ENCODE data around the gene GEMIN4.
"Not testable (repeated sequence)": the region's sequence is repeated elsewhere in the genome, so short reads cannot be mapped to it uniquely, and the experiment has no call there.

Gene GEMIN4

DNA sequence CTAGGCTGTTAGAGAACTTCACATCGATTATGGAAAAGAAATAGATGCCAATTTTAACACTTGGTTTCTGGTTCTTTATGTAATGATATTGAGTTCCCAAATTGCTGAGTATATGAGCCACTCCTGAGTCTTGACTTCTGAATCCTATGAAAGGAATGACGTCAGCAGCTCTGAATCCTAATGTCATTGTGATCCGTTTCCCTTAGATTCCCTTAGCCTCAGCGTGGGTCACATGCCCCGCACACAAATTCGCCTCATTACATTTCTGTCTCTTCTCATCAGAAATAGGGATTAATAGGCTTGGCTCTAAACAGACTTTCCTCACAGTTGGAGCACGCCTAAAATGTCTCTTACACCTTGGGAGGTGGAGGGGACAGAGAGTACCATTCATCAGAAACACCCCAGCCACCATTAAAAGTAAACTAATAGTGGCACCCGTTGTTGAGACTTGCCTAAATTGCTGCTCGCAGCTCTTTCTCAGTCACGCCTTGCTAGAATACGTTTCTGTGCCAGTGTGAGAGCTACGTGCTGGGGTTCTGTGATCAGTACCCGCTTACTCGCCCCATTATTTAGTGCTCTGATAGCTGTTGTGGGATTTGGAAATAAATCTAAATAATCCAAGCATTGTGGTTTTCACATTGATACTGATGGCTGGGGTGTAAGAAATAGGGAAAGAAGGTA lies 37.2 kb upstream of the GEMIN4 start:
- TF ChIP-seq, protein P1, sequence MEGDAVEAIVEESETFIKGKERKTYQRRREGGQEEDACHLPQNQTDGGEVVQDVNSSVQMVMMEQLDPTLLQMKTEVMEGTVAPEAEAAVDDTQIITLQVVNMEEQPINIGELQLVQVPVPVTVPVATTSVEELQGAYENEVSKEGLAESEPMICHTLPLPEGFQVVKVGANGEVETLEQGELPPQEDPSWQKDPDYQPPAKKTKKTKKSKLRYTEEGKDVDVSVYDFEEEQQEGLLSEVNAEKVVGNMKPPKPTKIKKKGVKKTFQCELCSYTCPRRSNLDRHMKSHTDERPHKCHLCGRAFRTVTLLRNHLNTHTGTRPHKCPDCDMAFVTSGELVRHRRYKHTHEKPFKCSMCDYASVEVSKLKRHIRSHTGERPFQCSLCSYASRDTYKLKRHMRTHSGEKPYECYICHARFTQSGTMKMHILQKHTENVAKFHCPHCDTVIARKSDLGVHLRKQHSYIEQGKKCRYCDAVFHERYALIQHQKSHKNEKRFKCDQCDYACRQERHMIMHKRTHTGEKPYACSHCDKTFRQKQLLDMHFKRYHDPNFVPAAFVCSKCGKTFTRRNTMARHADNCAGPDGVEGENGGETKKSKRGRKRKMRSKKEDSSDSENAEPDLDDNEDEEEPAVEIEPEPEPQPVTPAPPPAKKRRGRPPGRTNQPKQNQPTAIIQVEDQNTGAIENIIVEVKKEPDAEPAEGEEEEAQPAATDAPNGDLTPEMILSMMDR (IDR thresholded peaks at IDR 0.05; ENCODE audit: low read depth, low read length, missing control alignments) = no peak
- DNase-seq (ENCODE audit: low read depth) = no peak
- no peak overlapping the region for H3K4me3 ChIP-seq (ENCODE audit: low read depth, low read length)

DNA sequence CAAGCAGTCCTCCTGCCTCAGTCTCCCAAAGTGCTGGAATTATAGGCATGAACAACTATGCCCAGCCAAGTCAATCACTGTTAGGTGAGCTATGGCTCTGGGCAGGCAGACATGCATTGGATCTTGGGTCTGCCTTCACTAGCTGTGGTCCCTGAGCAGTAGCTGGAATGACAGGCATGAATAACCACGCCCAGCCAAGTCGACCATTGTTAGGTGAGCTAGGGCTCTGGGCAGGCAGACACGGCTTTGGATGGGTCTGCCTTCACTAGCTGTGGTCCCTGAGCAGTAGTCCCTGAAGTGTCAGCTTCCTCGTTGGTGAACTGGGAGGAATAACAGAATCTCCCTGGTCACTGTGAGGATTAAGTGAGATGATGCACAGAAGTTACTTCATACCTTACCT lies 36.5 kb upstream of the GEMIN4 start:
- DNase-seq (ENCODE audit: low read depth) = no peak
- TF ChIP-seq, protein P1 (IDR thresholded peaks at IDR 0.05; ENCODE audit: low read depth, low read length, missing control alignments) = no peak
- no peak overlapping the region for H3K4me3 ChIP-seq (ENCODE audit: low read depth, low read length)

- DNase-seq (ENCODE audit: low read depth) = no peak
- TF ChIP-seq, protein P1 (IDR thresholded peaks at IDR 0.05; ENCODE audit: low read depth, low read length, missing control alignments) = no peak
- H3K4me3 ChIP-seq (ENCODE audit: low read depth, low read length) = no peak overlapping the region
Observed at GRCh38 chr17:787641-788221, 35.7 kb upstream of the GEMIN4 start.

DNA sequence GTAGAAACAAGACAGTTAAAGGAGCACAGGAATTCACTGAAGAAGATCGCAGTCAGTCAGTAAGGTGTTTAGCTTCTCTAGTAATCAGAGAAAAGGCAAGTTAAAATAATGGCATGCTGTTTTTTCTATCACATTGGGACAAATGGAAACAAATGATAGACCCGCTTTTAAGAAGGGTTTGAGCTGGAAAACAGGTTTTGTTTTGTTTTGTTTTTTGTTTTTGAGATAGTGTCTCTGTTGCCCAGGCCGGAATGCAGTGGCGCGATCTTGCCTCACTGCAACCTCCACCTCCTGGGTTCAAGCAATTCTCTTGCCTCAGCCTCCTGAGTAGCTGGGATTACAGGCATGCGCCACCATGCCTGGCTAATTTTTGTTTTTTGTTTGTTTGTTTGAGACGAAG lies 33.8 kb upstream of the GEMIN4 start:
- not testable (repeated sequence) for H3K4me3 ChIP-seq (ENCODE audit: low read depth, low read length); DNase-seq (ENCODE audit: low read depth)

DNA sequence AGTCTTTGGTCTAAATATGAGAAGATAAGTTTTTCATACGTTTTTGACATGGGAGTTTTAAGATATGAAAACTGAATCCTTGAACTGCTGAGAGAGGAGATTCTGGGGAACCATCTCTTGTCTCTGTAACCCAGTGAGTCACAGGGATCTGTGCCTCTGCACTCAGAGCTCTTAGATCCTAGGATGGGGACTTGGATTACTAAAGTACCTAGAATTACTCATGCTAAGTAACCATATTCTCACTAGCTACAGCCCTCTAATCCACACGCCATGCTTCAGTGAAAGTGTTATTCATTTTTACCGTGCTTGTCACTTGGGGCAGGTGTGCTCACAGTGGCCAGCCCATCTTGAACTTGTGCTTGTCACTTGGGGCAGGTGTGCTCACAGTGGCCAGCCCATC lies 32.1 kb upstream of the GEMIN4 start:
- DNase-seq (ENCODE audit: low read depth) = no peak
- TF ChIP-seq, protein P1 (IDR thresholded peaks at IDR 0.05; ENCODE audit: low read depth, low read length, missing control alignments) = no peak
- no peak overlapping the region for H3K4me3 ChIP-seq (ENCODE audit: low read depth, low read length)

GRCh38 chr17:781805-782731 lies 30.0 kb upstream of the GEMIN4 start, which contains the start of the genes GLOD4 and MRM3:
Gene GLOD4, minus strand, starts transcription at chr17:782280. Its CDS starts 25 bp downstream, at chr17:782255.
Gene MRM3, plus strand, starts transcription at chr17:782353. Its CDS starts 26 bp downstream, at chr17:782379.
- H3K4me3 ChIP-seq (ENCODE audit: low read depth, low read length) = peak within 1 kb of the TSS; percentile 97
- TF ChIP-seq, protein P1 (IDR thresholded peaks at IDR 0.05; ENCODE audit: low read depth, low read length, missing control alignments) = peak; percentile 4
- peak; percentile 50 for DNase-seq (ENCODE audit: low read depth)

GRCh38 chr17:778096-778495 lies 26.0 kb upstream of the GEMIN4 start:
- TF ChIP-seq, protein P1 (IDR thresholded peaks at IDR 0.05; ENCODE audit: low read depth, low read length, missing control alignments) = no peak
- DNase-seq (ENCODE audit: low read depth) = no peak
- no peak overlapping the region for H3K4me3 ChIP-seq (ENCODE audit: low read depth, low read length)
